HG03045 (cell line): ENCODE results near the gene EEF2.
"Not testable (repeated sequence)": the region's sequence is repeated elsewhere in the genome, so short reads cannot be mapped to it uniquely, and the experiment has no call there.

ENCODE experiments used
- ATAC-seq: cut with Tn5 transposase; IDR thresholded peaks from one replicate; pipeline ENCODE4 v1.9.1; 2021; ENCODE audit warnings: mild to moderate bottlenecking, moderate library complexity; ENCODE audit not compliant: unreplicated experiment

EEF2 gene

DNA sequence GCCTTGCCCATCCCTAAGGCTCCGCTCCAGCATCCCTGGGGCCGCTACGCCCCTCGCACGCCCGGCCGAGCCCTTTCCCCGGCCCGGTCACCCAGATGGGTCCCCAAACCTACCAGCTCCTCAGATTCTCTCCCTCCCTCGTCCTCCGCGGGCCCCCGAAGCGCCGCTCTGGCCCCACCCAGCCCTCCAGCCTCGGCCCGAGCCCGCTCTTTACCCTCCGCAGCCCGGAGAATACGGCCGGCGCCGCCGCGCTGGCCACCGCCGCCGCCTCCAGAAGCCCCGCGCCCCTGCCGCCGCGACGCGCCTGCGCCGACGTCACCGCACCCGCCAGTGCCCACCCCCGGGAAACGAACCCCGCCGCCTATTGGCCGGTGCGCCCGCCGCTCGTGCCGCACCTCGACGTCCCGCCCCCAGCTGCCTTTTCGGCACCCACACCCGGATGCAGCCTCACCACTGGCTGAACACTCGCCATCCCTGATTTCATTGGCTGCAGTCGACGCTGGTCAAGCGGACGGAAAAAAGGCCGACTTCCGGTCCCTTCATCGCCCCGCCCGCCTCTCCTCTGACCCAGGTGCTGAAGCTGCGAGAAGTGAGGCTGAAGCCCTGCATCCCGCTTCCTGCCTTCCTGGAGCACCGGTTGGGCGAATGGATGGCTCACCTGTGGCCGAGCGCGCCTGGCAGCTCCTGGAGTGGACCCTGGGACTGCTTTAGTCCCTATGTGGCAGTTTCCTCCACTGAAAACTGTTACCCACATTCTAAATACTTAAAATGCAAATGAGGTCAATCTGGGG, 14.3 kb downstream of the EEF2 start, which contains the start of gene DAPK3:
DAPK3 (minus strand) TSS at position 292 of the 791 bp plus-strand sequence. CDS start 1,364 bp downstream, outside the sequence.
- peak; percentile 91 for ATAC-seq

- no peak for ATAC-seq
These were observed 14.9 kb downstream of the EEF2 start for GRCh38 chr19:3970313-3970807.

DNA sequence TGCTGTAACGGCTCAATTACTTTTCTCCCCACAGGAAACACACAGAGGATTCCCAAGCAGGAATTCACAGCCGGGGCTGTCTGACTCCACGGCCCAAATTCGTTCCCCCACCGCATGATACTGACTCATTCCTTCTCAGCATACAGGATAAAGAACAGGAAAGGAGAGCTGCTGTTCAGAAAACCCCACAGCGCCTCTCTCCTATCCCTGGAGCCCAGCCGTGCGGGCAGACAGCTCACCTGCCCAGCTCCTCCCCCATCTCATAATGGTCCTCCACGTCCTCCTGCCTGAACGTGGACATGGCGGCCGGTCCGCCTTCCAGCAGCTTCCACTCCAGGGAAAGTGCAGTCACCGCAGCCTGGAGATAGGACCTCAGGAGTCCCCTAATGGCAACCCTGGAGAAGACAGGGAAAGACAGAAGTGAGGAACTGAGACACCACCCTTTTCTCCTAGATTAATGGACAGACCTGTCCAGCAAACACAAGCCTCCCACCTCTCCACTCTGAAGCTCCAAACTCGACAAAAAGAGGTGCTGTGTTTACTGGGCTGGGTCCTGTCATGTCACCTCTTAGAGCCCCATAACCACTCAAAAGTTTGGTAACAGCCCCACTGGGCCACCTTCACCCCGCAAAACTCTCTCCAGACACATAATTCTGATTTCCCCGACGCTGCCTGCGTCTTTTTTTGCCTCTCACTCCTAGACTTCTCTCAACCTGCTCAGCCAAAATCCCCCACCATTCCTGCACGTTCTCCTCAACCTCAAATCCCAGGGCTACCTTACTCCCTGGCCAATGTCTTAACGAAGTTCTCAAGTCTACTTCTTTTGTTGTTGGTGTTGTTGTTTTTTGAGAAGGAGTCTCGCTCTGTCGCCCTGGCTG, 15.6 kb downstream of the EEF2 start:
- no peak for ATAC-seq

DNA sequence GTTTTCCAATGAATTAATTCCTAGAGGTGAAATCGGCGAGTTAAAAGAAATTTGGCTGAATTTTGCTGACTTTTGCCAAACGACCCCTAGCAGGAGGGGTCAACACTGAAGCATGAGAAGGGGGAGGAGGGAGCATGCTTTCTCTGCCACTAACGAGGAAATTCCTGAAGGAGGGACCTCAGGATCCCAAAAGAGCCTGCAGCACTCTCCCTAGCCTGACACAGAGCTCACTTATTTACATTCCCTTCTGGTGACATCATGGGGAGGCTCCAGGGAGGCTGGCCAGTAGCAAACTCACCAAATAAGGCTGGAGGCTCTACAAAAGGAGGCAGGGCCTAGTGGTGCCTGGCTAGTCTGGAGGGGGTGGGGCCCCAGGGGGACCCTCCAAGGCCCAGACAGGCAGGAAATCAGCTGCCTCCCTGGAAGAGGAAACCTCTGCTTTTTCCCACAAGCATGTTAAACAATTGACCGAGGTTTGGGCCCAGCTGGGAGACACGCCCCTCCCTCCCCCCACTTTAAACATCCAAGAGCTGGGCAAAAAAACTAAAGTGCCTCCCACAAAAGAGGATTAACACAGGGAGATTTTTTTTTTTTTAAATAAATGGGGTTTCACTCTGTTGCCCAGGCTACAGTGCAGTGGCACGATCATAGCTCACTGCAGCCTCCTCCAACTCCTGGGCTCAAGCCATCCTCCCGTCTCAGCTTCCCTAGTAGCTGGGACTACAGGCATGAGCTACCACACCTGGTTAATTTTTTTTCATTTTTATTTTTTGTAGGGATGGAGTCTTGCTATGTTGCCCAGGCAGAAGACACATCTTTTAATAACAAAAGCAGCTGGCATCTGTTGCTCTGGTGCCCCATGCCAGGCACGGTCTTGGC, 16.5 kb downstream of the EEF2 start:
- no peak for ATAC-seq

GRCh38 chr19:3967983-3968382, 17.3 kb downstream of the EEF2 start:
- not testable (repeated sequence) for ATAC-seq

DNA sequence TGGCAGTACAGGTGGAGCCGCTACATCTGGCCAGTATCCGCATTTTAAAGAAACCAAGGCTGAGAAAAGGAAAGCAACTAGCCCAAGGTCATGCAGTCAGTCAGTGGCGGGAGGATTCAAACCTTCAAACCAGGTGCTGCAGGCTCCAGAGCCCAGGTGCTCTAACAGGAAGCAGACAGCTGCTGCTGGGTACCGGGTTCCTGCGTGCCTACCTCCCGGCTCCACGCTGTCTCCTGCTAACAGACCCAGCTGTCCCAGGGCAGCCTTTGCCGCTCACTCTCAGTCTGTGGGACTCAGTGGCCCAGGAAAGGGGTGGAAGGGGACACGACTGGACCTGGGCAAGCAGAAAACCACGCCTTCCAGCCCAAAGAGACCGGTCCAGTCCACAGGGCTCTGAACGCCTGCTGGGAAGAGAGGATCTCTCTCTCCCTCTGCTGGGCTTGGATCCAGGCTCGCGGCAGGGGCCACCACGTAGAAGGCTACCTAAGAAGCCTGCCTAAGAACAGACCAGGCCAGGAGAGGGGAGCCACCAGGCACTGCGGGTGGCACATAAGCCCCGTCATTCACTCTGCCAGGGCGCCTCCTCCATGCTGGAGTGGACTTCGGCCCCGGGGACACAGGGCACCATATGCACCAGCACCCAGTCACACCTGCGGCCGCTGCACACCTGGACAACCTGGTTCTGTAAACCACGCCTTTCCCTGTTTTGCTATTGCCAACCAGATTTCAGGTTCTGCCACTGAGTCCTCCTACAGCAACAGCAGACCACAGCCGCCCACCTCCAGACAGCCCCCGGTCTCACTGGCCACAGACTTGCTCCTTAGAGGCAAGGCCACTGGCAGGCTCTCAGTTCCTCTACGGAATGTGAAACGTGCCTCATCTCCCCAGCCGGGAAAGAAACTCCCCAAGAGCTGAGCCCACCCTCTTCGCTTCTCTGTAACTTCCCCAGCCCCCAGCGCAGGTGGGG, 18.9 kb downstream of the EEF2 start:
- ATAC-seq, result no peak

GRCh38 chr19:3964256-3965194, 20.7 kb downstream of the EEF2 start:
- ATAC-seq, result no peak

- no peak for ATAC-seq
These were observed 21.6 kb downstream of the EEF2 start for GRCh38 chr19:3963458-3964255.

- ATAC-seq, result no peak
These were observed 24.3 kb downstream of the EEF2 start for GRCh38 chr19:3961007-3961406.

DNA sequence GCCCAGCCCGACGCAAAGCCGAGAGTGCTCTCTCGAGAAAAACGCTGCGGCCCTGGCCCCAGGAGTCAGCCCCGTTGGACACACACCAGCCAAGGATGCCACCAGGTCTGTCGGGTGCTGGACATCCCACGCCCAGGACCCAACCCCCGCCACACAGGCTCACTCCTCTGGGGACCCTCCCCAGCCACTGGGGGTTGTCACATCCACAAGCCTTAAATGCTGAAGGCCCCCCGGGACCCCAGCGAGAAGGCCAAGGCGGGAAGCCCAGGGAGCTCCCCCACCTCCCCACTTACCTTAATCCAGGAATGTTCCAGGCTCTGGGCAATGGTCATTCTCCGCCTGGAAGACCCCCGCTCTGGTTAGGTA, 25.5 kb downstream of the EEF2 start:
- no peak for ATAC-seq

DNA sequence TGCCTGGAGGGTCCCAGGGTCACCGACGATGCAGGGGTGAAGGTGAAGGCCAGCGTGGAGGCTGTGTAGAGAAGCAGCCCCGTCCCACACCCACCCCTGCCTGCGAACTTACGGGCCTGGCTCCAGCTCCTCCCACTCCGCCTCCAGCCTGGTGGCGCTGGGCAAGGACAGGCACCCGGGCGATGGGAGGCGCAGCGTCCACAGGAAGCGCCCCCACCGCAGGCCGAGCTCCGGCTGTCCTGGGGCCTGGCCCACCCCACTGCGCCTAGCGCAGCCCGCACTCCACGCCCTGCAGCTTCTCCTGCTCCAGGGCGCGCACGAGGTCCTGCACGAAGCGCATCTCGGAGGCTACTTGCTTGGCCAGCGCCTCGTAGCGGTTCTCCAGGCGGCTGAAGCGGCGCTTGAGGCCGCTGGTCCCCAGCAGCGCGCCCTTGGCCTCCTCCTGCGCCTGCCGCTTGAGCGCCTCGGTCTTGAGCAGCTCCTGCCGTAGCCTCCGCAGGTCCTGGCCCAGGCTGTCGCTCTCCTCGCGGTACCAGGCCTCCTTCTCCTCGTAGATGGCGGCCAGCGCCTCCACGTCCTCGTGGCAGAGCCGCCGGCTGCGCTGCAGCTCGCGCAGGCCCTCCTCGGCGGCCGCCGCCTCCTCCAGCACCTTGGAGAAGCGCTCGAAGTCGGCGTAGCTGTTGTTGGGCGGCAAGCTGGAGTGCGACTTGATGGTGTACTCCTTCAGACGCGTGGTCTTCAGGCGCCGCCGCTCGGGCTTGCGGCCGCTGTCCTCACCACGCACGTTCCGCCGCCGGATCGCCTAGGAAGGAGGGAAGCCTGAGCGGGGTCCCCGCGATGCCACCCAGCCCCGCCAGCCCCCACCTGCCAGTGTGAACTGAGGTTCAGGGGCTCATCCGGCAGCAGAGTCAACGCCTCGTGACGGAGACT, 26.2 kb downstream of the EEF2 start:
- no peak for ATAC-seq

DNA sequence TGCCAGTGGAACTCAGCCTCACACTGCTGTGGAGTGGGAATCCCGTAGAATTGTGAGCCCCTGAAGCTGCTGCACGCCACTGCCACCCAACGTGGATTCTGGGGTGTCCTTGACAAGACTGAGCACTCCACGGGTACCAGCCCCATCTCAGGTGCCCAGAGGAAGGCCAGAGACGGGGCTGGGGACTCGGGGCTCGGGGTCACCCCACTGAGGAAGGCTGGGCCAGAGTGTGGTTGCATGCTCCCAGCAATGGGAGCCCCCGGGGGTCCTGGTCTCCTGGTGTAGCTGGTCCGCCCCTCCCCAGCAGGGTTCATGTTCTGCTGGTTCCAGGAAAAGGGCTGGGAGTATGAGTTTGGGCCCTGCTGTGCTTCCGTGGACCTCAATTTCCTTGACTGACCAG, 29.6 kb downstream of the EEF2 start:
- no peak for ATAC-seq

DNA sequence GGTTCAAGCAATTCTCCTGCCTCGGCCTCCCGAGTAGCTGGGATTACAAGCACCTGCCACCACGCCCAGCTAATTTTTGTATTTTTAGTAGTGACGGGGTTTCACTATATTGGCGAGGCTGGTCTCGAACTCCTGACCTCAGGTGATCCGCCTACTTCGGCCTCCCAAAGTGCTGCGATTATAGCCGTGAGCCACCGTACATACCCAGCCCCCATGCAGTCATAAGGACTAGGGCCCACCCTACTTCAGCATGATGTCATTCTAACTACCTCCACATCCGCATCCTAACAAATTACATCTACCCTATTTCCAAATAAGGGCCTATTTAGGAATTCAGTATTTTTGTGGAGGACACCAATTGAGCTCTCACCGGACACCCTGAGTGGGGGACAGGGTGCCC, 30.0 kb downstream of the EEF2 start:
- ATAC-seq, result not testable (repeated sequence)

GRCh38 chr19:3954107-3954506, 31.2 kb downstream of the EEF2 start:
- no peak for ATAC-seq

- ATAC-seq, result not testable (repeated sequence)
These were observed 32.4 kb downstream of the EEF2 start for GRCh38 chr19:3952755-3953276.
